PC-9 (cell line): ENCODE results near the gene NEUROG3. TPM values are rescaled to one million over a fixed set of nuclear protein-coding genes. Genes with fewer than 3 reads are reported as not detected.
A peak's percentile ranks its signal among the peaks of the same experiment; 100 is the strongest.

ENCODE experiments used
- BruUV-seq: library from RNA; stranded (reverse); fragments of 400-500 nt; replicated peaks from 2 replicates; lab custom pipeline; 2021; lab: Mats Ljungman, UMichigan
- CTCF ChIA-PET: fragments of 300-600 bp; sonication (Branson Sonifier 250); formaldehyde crosslinking; loops from one replicate; lab custom pipeline; 2022; ENCODE audit warnings: antibody characterized with exemption; lab: Charles Lee
- POLR2A ChIA-PET: fragments of 300-600 bp; sonication (Branson Sonifier 250); formaldehyde crosslinking; loops from one replicate; lab custom pipeline; 2022; ENCODE audit warnings: antibody characterized with exemption; ENCODE audit not compliant: unreplicated experiment; lab: Charles Lee
- DNase-seq, 2 experiments: peaks; one replicate each; pipeline versions ENCODE4 v3.0.0 to v3.0.0-alpha.2; 2015 to 2022; ENCODE audit warnings: mixed read lengths in 1 of 2
- H2AFZ ChIP-seq: fragments of 200-600 bp; sonication (generic); 2 replicates; pipeline ENCODE4 v1.8.1; 2017; ENCODE audit warnings: antibody characterized with exemption
- H3F3A ChIP-seq: fragments of 200-600 bp; sonication (generic); 2 replicates; pipeline ENCODE4 v1.8.1; 2017; ENCODE audit warnings: antibody characterized with exemption, mild to moderate bottlenecking, low read depth; ENCODE audit not compliant: insufficient read depth
- H3K27ac ChIP-seq: fragments of 200-600 bp; sonication (generic); 2 replicates; pipeline ENCODE4 v1.6.1; 2016; ENCODE audit warnings: mixed run types
- H3K27me3 ChIP-seq: fragments of 200-600 bp; sonication (generic); 2 replicates; pipeline ENCODE4 v1.6.1; 2016; ENCODE audit warnings: low read depth, mixed run types; ENCODE audit not compliant: insufficient read depth
- H3K36me3 ChIP-seq: fragments of 200-600 bp; sonication (generic); 2 replicates; pipeline ENCODE4 v1.6.1; 2016; ENCODE audit warnings: low read depth, mixed run types
- H3K4me1 ChIP-seq: fragments of 200-600 bp; sonication (generic); replicated peaks from 2 replicates; pipeline ENCODE4 v1.6.1; 2016; ENCODE audit warnings: mixed run types; ENCODE audit not compliant: insufficient read depth
- H3K4me2 ChIP-seq: fragments of 200-600 bp; sonication (generic); 2 replicates; pipeline ENCODE4 v1.6.1; 2017; ENCODE audit warnings: mixed run types
- H3K4me3 ChIP-seq: fragments of 200-600 bp; sonication (generic); 2 replicates; pipeline ENCODE4 v1.6.1; 2016; ENCODE audit warnings: mixed run types
- H3K79me2 ChIP-seq: fragments of 200-600 bp; sonication (generic); 2 replicates; pipeline ENCODE4 v1.6.1; 2017; ENCODE audit warnings: low read depth, mixed run types
- H3K9me2 ChIP-seq: fragments of 200-600 bp; sonication (generic); 2 replicates; pipeline ENCODE4 v1.8.1; 2017; ENCODE audit warnings: mild to moderate bottlenecking; ENCODE audit not compliant: insufficient read depth
- H3K9me3 ChIP-seq: fragments of 200-600 bp; sonication (generic); 2 replicates; pipeline ENCODE4 v1.8.1; 2016; ENCODE audit warnings: low read depth; ENCODE audit not compliant: insufficient read depth
- H4K20me1 ChIP-seq: fragments of 200-600 bp; sonication (generic); 2 replicates; pipeline ENCODE4 v1.8.1; 2017; ENCODE audit not compliant: insufficient read depth
- EZH2 ChIP-seq: fragments of 200-600 bp; sonication (generic); IDR thresholded peaks from 2 replicates; pipeline ENCODE4 v1.8.0; 2017; ENCODE audit warnings: antibody characterized with exemption, low read depth
- intact Hi-C: fragments of 100-400 bp; cut with micrococcal nuclease; formaldehyde crosslinking; loops from one replicate; pipeline ENCODE4 v1.10.0; 2022; ENCODE audit not compliant: unreplicated experiment
- total RNA-seq: library from RNA; stranded (reverse); gene quantifications from 2 replicates; pipeline ENCODE4 v1.2.3, GENCODE V29; 2021
- TF ChIP-seq, protein P1 (sequence below): fragments of 200-600 bp; sonication (generic); conservative IDR thresholded peaks from 2 replicates; pipeline ENCODE4 v1.6.1; 2017; ENCODE audit warnings: mixed run types, antibody characterized with exemption, mild to moderate bottlenecking, moderate library complexity

Gene NEUROG3
- total RNA-seq, 1 experiment from 2014 or later = not detected

DNA sequence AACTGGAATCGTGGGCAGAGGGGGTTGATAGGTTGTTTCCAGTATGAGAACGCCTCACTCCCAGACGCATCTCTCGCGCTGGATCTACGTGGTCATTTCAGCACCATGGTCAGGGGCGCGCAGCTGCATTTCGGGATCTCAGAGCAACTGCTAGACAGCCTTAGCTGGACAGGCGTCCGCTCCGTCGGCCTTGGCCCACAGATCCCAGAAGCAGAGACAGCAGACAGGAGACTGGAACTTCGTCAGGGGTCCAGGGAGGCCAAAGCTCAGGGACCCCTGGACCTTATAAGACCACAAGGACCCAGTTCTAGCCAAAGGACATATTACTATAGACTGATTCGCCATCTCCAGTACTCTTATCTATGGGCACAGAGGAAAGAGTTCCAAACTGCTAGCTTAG lies 5.3 kb downstream of the NEUROG3 start:
- Histone ChIP-seq H3K36me3 (no peaks in the 10 kb centered on the region), H3K27ac (no peak overlapping the region), H3K4me3 (no peak overlapping the region), H3K79me2 (no peaks in the 10 kb centered on the region), H3K4me2 (no peak overlapping the region), H3K9me2 (no peaks in the 10 kb centered on the region), H3K9me3 (no peaks in the 10 kb centered on the region), H2AFZ (no peak overlapping the region), H4K20me1 (no peaks in the 10 kb centered on the region; the same call in 1 of the 2 replicates), H3F3A (no peaks in the 10 kb centered on the region), H3K27me3 (peaks cover 96% of the 10 kb centered on the region), H3K4me1 (no peaks in the 10 kb centered on the region)
- no TSS peak for BruUV-seq
- TF ChIP-seq, protein P1, sequence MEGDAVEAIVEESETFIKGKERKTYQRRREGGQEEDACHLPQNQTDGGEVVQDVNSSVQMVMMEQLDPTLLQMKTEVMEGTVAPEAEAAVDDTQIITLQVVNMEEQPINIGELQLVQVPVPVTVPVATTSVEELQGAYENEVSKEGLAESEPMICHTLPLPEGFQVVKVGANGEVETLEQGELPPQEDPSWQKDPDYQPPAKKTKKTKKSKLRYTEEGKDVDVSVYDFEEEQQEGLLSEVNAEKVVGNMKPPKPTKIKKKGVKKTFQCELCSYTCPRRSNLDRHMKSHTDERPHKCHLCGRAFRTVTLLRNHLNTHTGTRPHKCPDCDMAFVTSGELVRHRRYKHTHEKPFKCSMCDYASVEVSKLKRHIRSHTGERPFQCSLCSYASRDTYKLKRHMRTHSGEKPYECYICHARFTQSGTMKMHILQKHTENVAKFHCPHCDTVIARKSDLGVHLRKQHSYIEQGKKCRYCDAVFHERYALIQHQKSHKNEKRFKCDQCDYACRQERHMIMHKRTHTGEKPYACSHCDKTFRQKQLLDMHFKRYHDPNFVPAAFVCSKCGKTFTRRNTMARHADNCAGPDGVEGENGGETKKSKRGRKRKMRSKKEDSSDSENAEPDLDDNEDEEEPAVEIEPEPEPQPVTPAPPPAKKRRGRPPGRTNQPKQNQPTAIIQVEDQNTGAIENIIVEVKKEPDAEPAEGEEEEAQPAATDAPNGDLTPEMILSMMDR = no peak
- no peak for TF ChIP-seq EZH2
- DNase-seq = peak; percentile 14 to 33
- POLR2A ChIA-PET = interaction anchor here (0.5 kb wide), 1 partner anchor 86 kb away, joined by 7 read pairs; no protein-coding TSS in a partner anchor
- CTCF ChIA-PET = no interaction called here
- intact Hi-C loops = no loop called here

DNA sequence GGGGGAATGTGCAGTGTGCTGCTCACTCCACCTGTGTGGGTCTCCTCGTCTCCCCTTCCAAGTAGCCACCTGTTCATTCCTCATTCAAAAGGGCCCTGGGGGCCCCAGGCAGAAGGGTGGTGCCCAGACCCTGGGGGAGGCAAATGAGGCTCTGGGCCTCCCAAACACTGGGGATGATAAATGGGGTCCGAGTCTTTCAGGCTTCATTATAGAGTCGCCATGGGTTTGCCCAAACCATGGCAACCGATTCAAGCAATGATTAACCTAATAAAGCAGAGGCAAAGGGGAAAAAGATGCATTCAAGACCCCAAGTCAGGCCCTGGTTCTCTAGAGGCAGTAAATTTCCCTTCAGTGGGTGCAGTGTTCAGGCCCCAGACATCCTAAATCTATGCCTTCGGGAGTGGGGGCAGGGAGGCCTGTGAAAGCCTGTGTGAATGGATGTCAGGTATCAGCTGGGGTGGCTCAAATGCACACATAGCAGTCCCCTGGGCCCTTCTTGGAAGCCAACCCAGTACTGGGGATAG lies 10.4 kb downstream of the NEUROG3 start:
- POLR2A ChIA-PET = no interaction called here
- intact Hi-C loops = no loop called here
- Histone ChIP-seq H3K4me3 (no peak overlapping the region), H3K27ac (no peak overlapping the region), H3K36me3 (no peaks in the 10 kb centered on the region), H3F3A (no peaks in the 10 kb centered on the region), H3K9me3 (no peaks in the 10 kb centered on the region), H2AFZ (no peak overlapping the region), H3K79me2 (no peaks in the 10 kb centered on the region), H3K4me2 (no peak overlapping the region), H3K9me2 (no peaks in the 10 kb centered on the region), H3K4me1 (no peaks in the 10 kb centered on the region), H4K20me1 (no peaks in the 10 kb centered on the region; the same call in 1 of the 2 replicates), H3K27me3 (peaks cover 83% of the 10 kb centered on the region)
- TF ChIP-seq EZH2 = no peak
- TF ChIP-seq, protein P1 = no peak
- no TSS peak for BruUV-seq
- no peak for DNase-seq
- CTCF ChIA-PET = no interaction called here

DNA sequence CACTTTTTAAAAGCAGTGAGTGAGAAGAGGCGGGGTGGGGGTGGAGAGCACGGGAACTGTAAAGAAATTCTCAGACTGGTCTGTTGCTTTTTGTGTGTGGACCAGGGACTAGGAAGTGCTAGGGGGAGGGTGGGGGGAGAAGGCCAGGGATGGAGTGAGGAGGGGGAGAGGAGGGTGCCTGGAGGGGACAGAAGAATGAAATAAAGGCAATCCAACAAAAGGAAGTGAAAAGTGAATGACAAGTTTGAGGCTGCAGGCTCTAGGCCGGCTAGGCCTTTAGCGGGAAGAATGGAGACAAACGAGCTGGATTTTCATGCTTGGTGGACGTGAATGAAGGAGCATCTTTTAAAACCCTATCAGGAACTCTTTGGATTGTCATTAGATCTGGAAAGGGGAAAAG lies 13.7 kb downstream of the NEUROG3 start:
- ChIA-PET CTCF (no interaction called here), POLR2A (interaction anchor here (0.7 kb wide), 1 partner anchor 362 kb away, joined by 12 read pairs; no protein-coding TSS in a partner anchor)
- Histone ChIP-seq H3K36me3 (no peaks in the 10 kb centered on the region), H3K79me2 (no peaks in the 10 kb centered on the region), H3K9me3 (no peaks in the 10 kb centered on the region), H2AFZ (no peak overlapping the region), H3K9me2 (no peaks in the 10 kb centered on the region), H3K4me3 (no peak overlapping the region), H3K27me3 (peaks cover 78% of the 10 kb centered on the region), H3K4me2 (no peak overlapping the region), H3K4me1 (no peaks in the 10 kb centered on the region), H4K20me1 (no peaks in the 10 kb centered on the region), H3K27ac (no peak overlapping the region), H3F3A (no peaks in the 10 kb centered on the region)
- no peak for TF ChIP-seq EZH2
- TF ChIP-seq, protein P1 = no peak
- BruUV-seq = no TSS peak
- intact Hi-C loops = no loop called here
- DNase-seq = no peak
